HepG2 (cell line): ENCODE measurements around the gene GLCE. TPM values are rescaled to one million over a fixed set of nuclear protein-coding genes. Genes with fewer than 3 reads are reported as not detected.
A peak's percentile ranks its signal among the peaks of the same experiment; 100 is the strongest.

Experiments used
- ATAC-seq: fragments of 200-7000 bp; cut with Tn5 transposase; 3 replicates; pipeline ENCODE4 v1.9.1; 2020; ENCODE audit warnings: mild to moderate bottlenecking, moderate library complexity
- BruUV-seq: library from RNA; stranded (reverse); fragments of 400-500 nt; replicated peaks from 2 replicates; lab custom pipeline; 2021; lab: Mats Ljungman, UMichigan
- CTCF ChIA-PET: fragments of 300-600 bp; formaldehyde crosslinking; extraction: SDS; loops from one replicate; lab custom pipeline; 2021; ENCODE audit warnings: low total read pairs, inconsistent platforms, low intra/inter-chr PET ratio; lab: Yijun Ruan, JAX
- POLR2A ChIA-PET: fragments of 350-600 bp; sonication (Branson Sonifier 250); formaldehyde crosslinking; loops from one replicate; lab custom pipeline; 2020; ENCODE audit warnings: antibody characterized with exemption, inconsistent platforms; lab: Yijun Ruan, JAX
- DNase-seq: peaks from one replicate; pipeline ENCODE4 v3.0.0-alpha.2; 2015; ENCODE audit warnings: low spot score
- FAIRE-seq: peaks from 3 replicates; lab custom pipeline; 2011; peaks lifted over from hg19 to GRCh38; lab: Jason Lieb, UNC
- H2AFZ ChIP-seq: one replicate; pipeline ENCODE4 v1.6.1; 2011; ENCODE audit warnings: low read length, inconsistent platforms
- H3K27ac ChIP-seq: fragments of 300-600 bp; 3 replicates; pipeline ENCODE4 v1.8.0; 2011; ENCODE audit warnings: mixed run types, mild to moderate bottlenecking, mixed read lengths, low read length, inconsistent platforms; ENCODE audit not compliant: insufficient read depth; ENCODE audit errors: extremely low read length
- H3K27me3 ChIP-seq, 2 experiments: fragments of 200-600 bp in 1 of 2; 2 replicates in 1 of 2; 3 replicates in 1 of 2; pipeline versions ENCODE4 v1.6.0 to v1.8.0; 2011; ENCODE audit warnings: low read length in 2 of 2, mild to moderate bottlenecking in 2 of 2, moderate library complexity in 2 of 2, inconsistent platforms in 1 of 2; ENCODE audit not compliant: insufficient read depth in 2 of 2, control insufficient read depth in 1 of 2
- H3K36me3 ChIP-seq, 2 experiments: fragments of 200-600 bp in 1 of 2; replicated peaks in 1 of 2; 2 replicates in 1 of 2; 3 replicates in 1 of 2; pipeline versions ENCODE4 v1.5.1 to v1.8.0; 2011; ENCODE audit warnings: low read length in 2 of 2, inconsistent platforms in 1 of 2; ENCODE audit not compliant: insufficient read depth in 2 of 2, control insufficient read depth in 1 of 2
- H3K4me1 ChIP-seq: 2 replicates; pipeline ENCODE4 v1.5.1; 2012; ENCODE audit warnings: low read length, inconsistent platforms; ENCODE audit not compliant: insufficient read depth
- H3K4me2 ChIP-seq: 2 replicates; pipeline ENCODE4 v1.6.0; 2011; ENCODE audit warnings: low read depth, low read length, inconsistent platforms
- H3K4me3 ChIP-seq, 3 experiments: fragments of 200-600 bp in 1 of 3; sonication (generic), shearing (Covaris generic) in 1 of 3; replicated peaks in 1 of 3; 2 replicates each; pipeline ENCODE4 v1.5.1; 2011 to 2016; ENCODE audit warnings: low read length in 3 of 3, inconsistent platforms in 2 of 3, low read depth in 2 of 3, mild to moderate bottlenecking in 2 of 3, control low read depth in 1 of 3, mixed read lengths in 1 of 3; ENCODE audit not compliant: insufficient read depth in 1 of 3
- H3K79me2 ChIP-seq: one replicate; pipeline ENCODE4 v1.6.1; 2011; ENCODE audit warnings: low read length, inconsistent platforms; ENCODE audit not compliant: insufficient read depth
- H3K9ac ChIP-seq: 2 replicates; pipeline ENCODE4 v1.6.0; 2011; ENCODE audit warnings: mild to moderate bottlenecking, low read depth, low read length, inconsistent platforms; ENCODE audit not compliant: insufficient read depth
- H3K9me3 ChIP-seq: 2 replicates; pipeline ENCODE4 v1.5.1; 2012; ENCODE audit warnings: mild to moderate bottlenecking, low read length
- H4K20me1 ChIP-seq: 2 replicates; pipeline ENCODE4 v1.6.0; 2011; ENCODE audit warnings: inconsistent platforms, mild to moderate bottlenecking, low read length, moderate library complexity; ENCODE audit not compliant: insufficient read depth
- CBFB ChIP-seq: sonication (generic); formaldehyde crosslinking; IDR thresholded peaks from 2 replicates; pipeline ENCODE4 v1.4.0; 2020; ENCODE audit warnings: missing genetic modification reagents
- FOSL2 ChIP-seq: sonication (generic); formaldehyde crosslinking; IDR thresholded peaks from 2 replicates; pipeline ENCODE4 v1.4.0; 2020; ENCODE audit warnings: missing genetic modification reagents
- SMC3 ChIP-seq: IDR thresholded peaks from 2 replicates; pipeline ENCODE4 v1.6.1; 2011; ENCODE audit warnings: low read length, improper control_type of control experiment
- ZBTB1 ChIP-seq: sonication (generic); formaldehyde crosslinking; IDR thresholded peaks from 2 replicates; pipeline ENCODE4 v1.4.0; 2020; ENCODE audit warnings: missing genetic modification reagents, borderline replicate concordance
- WGBS: methylation state at CpG from one replicate; pipeline ENCODE4 v1.1.6; 2017; ENCODE audit warnings: low lambda C conversion rate; 5-methylcytosine and 5-hydroxymethylcytosine counted together
- in situ Hi-C: cut with HindIII; loops from 2 replicates; pipeline ENCODE4 v1.10.0; 2017; ENCODE audit warnings: low pct_unique_long_range_greater_than_20kb; ENCODE audit not compliant: extremely low pct_ligation_motif_present
- intact Hi-C: fragments of 100-400 bp; cut with micrococcal nuclease; formaldehyde crosslinking; loops from one replicate; pipeline ENCODE4 v1.10.0; 2022; ENCODE audit not compliant: unreplicated experiment
- polyA plus RNA-seq, 8 experiments: library from polyadenylated mRNA; depleted of rRNA in 3 of 8; stranded (reverse) in 7 of 8; unstranded in 1 of 8; fragments of >200 nt; fragmentation: Illumina TruSeq in 4 of 8; extraction: Trizol in 4 of 8; gene quantifications; 2 replicates each; pipeline versions ENCODE4 v1.2.1 to v1.2.3, GENCODE V29; 2011 to 2016; ENCODE audit warnings: low read depth in 4 of 8, missing spikeins in 1 of 8, mixed read lengths in 1 of 8; ENCODE audit not compliant: insufficient read depth in 1 of 8
- total RNA-seq, 5 experiments: library from RNA; depleted of rRNA; stranded (reverse); fragments of >200 nt; fragmentation: Illumina TruSeq; extraction: Trizol; gene quantifications; 2 replicates each; pipeline ENCODE4 v1.2.3, GENCODE V29; 2016; ENCODE audit warnings: low read depth in 1 of 5
- TF ChIP-seq, protein P1 (sequence below): sonication (generic); formaldehyde crosslinking; IDR thresholded peaks from 2 replicates; pipeline ENCODE4 v1.5.0; 2020; ENCODE audit warnings: mild to moderate bottlenecking, missing genetic modification reagents, moderate library complexity
- TF ChIP-seq, protein P2 (sequence below): IDR thresholded peaks from 2 replicates; pipeline ENCODE4 v1.6.1; 2012; ENCODE audit warnings: low read depth, low read length, improper control_type of control experiment

GLCE gene
- total and polyA plus RNA-seq, 2 of the 13 experiments (the other 11 are each of a cell fraction or from before 2014, with no cell fraction given) = 12.9 to 23.4 TPM

DNA sequence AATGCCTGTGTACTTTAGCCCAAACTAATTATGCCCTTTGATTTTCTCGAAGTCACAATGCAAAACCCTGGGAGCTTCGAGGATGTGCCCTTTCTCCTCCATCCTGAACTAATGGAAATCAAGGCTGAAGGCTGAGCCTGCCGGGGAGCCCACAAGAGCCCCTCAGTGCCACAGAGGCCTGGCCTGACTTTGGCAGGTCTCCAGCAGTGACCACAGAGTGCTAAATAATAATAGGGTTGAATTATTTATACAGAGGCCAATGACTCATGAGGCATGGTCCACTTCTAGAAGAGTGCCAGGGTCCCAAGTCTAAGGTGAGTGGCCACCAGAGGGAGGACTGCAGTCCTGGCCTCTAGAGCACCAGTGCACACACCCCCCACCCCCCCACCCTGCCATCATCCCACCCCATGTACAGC, 19.1 kb upstream of the GLCE start:
- H3K4me1 ChIP-seq = peaks cover 9% of the 10 kb centered on the region; the same call in 1 of the 2 replicates
- intact Hi-C loops = loop anchor here (1.0 kb wide), 1 partner anchor 84 kb away; no protein-coding TSS in a partner anchor
- in situ Hi-C loops = no loop called here
- H3K27ac ChIP-seq = no peak overlapping the region
- H3K4me2 ChIP-seq = no peak overlapping the region
- TF ChIP-seq FOSL2 (CRISPR knock-in tag) (peak; percentile 34; the same call in 1 of the 2 replicates), ZBTB1 (no peak), CBFB (CRISPR knock-in tag) (no peak), SMC3 (peak; percentile 40; the same call in 1 of the 2 replicates)
- TF ChIP-seq, protein P1, sequence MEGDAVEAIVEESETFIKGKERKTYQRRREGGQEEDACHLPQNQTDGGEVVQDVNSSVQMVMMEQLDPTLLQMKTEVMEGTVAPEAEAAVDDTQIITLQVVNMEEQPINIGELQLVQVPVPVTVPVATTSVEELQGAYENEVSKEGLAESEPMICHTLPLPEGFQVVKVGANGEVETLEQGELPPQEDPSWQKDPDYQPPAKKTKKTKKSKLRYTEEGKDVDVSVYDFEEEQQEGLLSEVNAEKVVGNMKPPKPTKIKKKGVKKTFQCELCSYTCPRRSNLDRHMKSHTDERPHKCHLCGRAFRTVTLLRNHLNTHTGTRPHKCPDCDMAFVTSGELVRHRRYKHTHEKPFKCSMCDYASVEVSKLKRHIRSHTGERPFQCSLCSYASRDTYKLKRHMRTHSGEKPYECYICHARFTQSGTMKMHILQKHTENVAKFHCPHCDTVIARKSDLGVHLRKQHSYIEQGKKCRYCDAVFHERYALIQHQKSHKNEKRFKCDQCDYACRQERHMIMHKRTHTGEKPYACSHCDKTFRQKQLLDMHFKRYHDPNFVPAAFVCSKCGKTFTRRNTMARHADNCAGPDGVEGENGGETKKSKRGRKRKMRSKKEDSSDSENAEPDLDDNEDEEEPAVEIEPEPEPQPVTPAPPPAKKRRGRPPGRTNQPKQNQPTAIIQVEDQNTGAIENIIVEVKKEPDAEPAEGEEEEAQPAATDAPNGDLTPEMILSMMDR (CRISPR knock-in tag) = peak; percentile 22; the same call in 1 of the 2 replicates
- TF ChIP-seq, protein P2, sequence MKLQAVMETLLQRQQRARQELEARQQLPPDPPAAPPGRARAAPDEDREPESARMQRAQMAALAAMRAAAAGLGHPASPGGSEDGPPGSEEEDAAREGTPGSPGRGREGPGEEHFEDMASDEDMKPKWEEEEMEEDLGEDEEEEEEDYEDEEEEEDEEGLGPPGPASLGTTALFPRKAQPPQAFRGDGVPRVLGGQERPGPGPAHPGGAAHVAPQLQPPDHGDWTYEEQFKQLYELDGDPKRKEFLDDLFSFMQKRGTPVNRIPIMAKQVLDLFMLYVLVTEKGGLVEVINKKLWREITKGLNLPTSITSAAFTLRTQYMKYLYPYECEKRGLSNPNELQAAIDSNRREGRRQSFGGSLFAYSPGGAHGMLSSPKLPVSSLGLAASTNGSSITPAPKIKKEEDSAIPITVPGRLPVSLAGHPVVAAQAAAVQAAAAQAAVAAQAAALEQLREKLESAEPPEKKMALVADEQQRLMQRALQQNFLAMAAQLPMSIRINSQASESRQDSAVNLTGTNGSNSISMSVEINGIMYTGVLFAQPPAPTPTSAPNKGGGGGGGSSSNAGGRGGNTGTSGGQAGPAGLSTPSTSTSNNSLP = peak; percentile 58; the same call in 1 of the 2 replicates
- TF ChIP-seq, all 625 proteins: peak for 4
- 32% methylated on average over 3 of the region's 3 CpGs for WGBS
- ATAC-seq = peak; percentile 66
- FAIRE-seq = no peak
- H3K9me3 ChIP-seq = no peaks in the 10 kb centered on the region
- POLR2A ChIA-PET = interaction anchor here (2.1 kb wide), 1 partner anchor 20 kb away, joined by 4 read pairs; the partner anchor contains the start of gene GLCE
- BruUV-seq = no TSS peak
- no peaks in the 10 kb centered on the region for H3K27me3 ChIP-seq
- H3K79me2 ChIP-seq = no peaks in the 10 kb centered on the region
- H4K20me1 ChIP-seq = no peaks in the 10 kb centered on the region
- H3K9ac ChIP-seq = no peak overlapping the region
- H3K4me3 ChIP-seq = no peak overlapping the region
- no peaks in the 10 kb centered on the region for H3K36me3 ChIP-seq
- CTCF ChIA-PET = no interaction called here
- DNase-seq = peak; percentile 28
- no peak overlapping the region for H2AFZ ChIP-seq
